Chondrocyte (in vitro differentiated cells): ENCODE results near the gene NAPEPLD. TPM values are rescaled to one million over a fixed set of nuclear protein-coding genes. Genes with fewer than 3 reads are reported as not detected.
"Not testable (repeated sequence)": the region's sequence is repeated elsewhere in the genome, so short reads cannot be mapped to it uniquely, and the experiment has no call there.

Source experiments
- DNase-seq: peaks from one replicate; pipeline ENCODE4 v3.0.0; 2021; ENCODE audit warnings: mixed read lengths, low spot score
- H3K27ac Mint-ChIP-seq: one replicate; pipeline ENCODE4 v1.8.0; 2021; ENCODE audit warnings: mild to moderate bottlenecking, moderate library complexity, mixed read lengths; ENCODE audit not compliant: unreplicated experiment
- H3K27me3 Mint-ChIP-seq: 2 replicates; pipeline ENCODE4 v1.8.0; 2021; ENCODE audit warnings: low read depth, mixed read lengths
- H3K36me3 Mint-ChIP-seq: 2 replicates; pipeline ENCODE4 v1.8.0; 2021; ENCODE audit warnings: low read depth, mixed read lengths
- H3K4me1 Mint-ChIP-seq: 2 replicates; pipeline ENCODE4 v1.8.0; 2021; ENCODE audit warnings: low read depth, mild to moderate bottlenecking, mixed read lengths
- H3K4me3 Mint-ChIP-seq: one replicate; pipeline ENCODE4 v1.8.0; 2021; ENCODE audit warnings: mild to moderate bottlenecking, moderate library complexity, mixed read lengths; ENCODE audit not compliant: unreplicated experiment
- H3K9me3 Mint-ChIP-seq: 2 replicates; pipeline ENCODE4 v1.8.0; 2021; ENCODE audit warnings: low read depth, mixed read lengths
- CTCF ChIP-seq: fragments of 200-600 bp; sonication (generic); IDR thresholded peaks from 2 replicates; pipeline ENCODE4 v1.5.0; 2021; ENCODE audit warnings: antibody characterized with exemption, mild to moderate bottlenecking, moderate library complexity
- total RNA-seq: library from RNA; stranded (reverse); gene quantifications from 3 replicates; pipeline ENCODE4 v1.2.1, GENCODE V29; 2021

The NAPEPLD gene
- total RNA-seq, 1 donor from 2014 or later, result 9.7 TPM

GRCh38 chr7:103068414-103069403 is 80.2 kb downstream of the NAPEPLD start:
- peaks cover 3% of the 10 kb centered on the region for H3K9me3 Mint-ChIP-seq
- DNase-seq, result no peak
- no peaks in the 10 kb centered on the region for H3K36me3 Mint-ChIP-seq
- no peak for TF ChIP-seq CTCF
- H3K27ac Mint-ChIP-seq, result no peak overlapping the region
- no peak overlapping the region for H3K4me3 Mint-ChIP-seq
- peaks cover 2% of the 10 kb centered on the region for H3K4me1 Mint-ChIP-seq
- no peaks in the 10 kb centered on the region for H3K27me3 Mint-ChIP-seq

- Mint-ChIP-seq H3K36me3 (no peaks in the 10 kb centered on the region), H3K4me1 (no peaks in the 10 kb centered on the region), H3K27me3 (no peaks in the 10 kb centered on the region), H3K27ac (no peak overlapping the region), H3K9me3 (peaks cover 3% of the 10 kb centered on the region), H3K4me3 (no peak overlapping the region)
- no peak for DNase-seq
- peak; percentile 69 for TF ChIP-seq CTCF
Observed at GRCh38 chr7:103065667-103066066, 83.2 kb downstream of the NAPEPLD start.

GRCh38 chr7:103063895-103064294 is 85.0 kb downstream of the NAPEPLD start:
- Mint-ChIP-seq H3K4me1 (no peaks in the 10 kb centered on the region), H3K9me3 (peaks cover 3% of the 10 kb centered on the region), H3K27ac (no peak overlapping the region), H3K36me3 (no peaks in the 10 kb centered on the region), H3K27me3 (no peaks in the 10 kb centered on the region), H3K4me3 (no peak overlapping the region)
- no peak for DNase-seq
- TF ChIP-seq CTCF, result no peak

- no peaks in the 10 kb centered on the region for H3K9me3 Mint-ChIP-seq
- H3K4me3 Mint-ChIP-seq, result no peak overlapping the region
- no peak for TF ChIP-seq CTCF
- no peaks in the 10 kb centered on the region for H3K27me3 Mint-ChIP-seq
- no peaks in the 10 kb centered on the region for H3K4me1 Mint-ChIP-seq
- DNase-seq, result no peak
- H3K27ac Mint-ChIP-seq, result no peak overlapping the region
- H3K36me3 Mint-ChIP-seq, result peaks cover under 1% of the 10 kb centered on the region
Observed at GRCh38 chr7:103059471-103059870, 89.4 kb downstream of the NAPEPLD start.

- Mint-ChIP-seq H3K4me1 (no peaks in the 10 kb centered on the region), H3K27ac (no peak overlapping the region), H3K4me3 (no peak overlapping the region), H3K9me3 (no peaks in the 10 kb centered on the region), H3K27me3 (no peaks in the 10 kb centered on the region), H3K36me3 (peaks cover 2% of the 10 kb centered on the region)
- TF ChIP-seq CTCF, result no peak
- no peak for DNase-seq
Observed at GRCh38 chr7:103058122-103058521, 90.8 kb downstream of the NAPEPLD start.

- not testable (repeated sequence) for DNase-seq, H3K27ac Mint-ChIP-seq, H3K9me3 Mint-ChIP-seq, H3K36me3 Mint-ChIP-seq, H3K4me3 Mint-ChIP-seq, H3K4me1 Mint-ChIP-seq, H3K27me3 Mint-ChIP-seq
Observed at GRCh38 chr7:103056006-103056405, 92.9 kb downstream of the NAPEPLD start.
